ENCODE data around the gene AKTIP. TPM values are rescaled to one million over a fixed set of nuclear protein-coding genes. Genes with fewer than 3 reads are reported as not detected.

The AKTIP gene
- total RNA-seq, 1 experiment from 2014 or later: 26.1 TPM

- ATAC-seq (no peak), DNase-seq (ENCODE audit: low read depth, low spot score) (no peak)
- Histone ChIP-seq H3K4me3 (ENCODE audit: low read depth in 2 of 2, low read length in 2 of 2) (no peak overlapping the region), H3K36me3 (ENCODE audit: control insufficient read depth, insufficient read depth, low read length) (no peaks in the 10 kb centered on the region), H3K4me1 (ENCODE audit: control insufficient read depth, insufficient read depth, low read length) (peaks cover 3% of the 10 kb centered on the region; the same call in 1 of the 2 replicates), H3K27ac (ENCODE audit: low read length) (no peak overlapping the region), H3K9me3 (ENCODE audit: control insufficient read depth, insufficient read depth, low read depth, low read length) (no peaks in the 10 kb centered on the region), H3K27me3 (ENCODE audit: control insufficient read depth, insufficient read depth, low read length) (no peaks in the 10 kb centered on the region)
- in situ Hi-C loops (cut with HindIII; ENCODE audit: low pct_unique_long_range_greater_than_20kb, low sequenced_read_pairs): no loop called here
- CTCF ChIA-PET: no interaction called here
- TF ChIP-seq POLR2AphosphoS5 (IDR thresholded peaks at IDR 0.05; ENCODE audit: low read depth, low read length): no peak
- TF ChIP-seq REST (IDR thresholded peaks at IDR 0.05; ENCODE audit: insufficient read depth in 1 of 2, low read depth in 2 of 2, low read length in 1 of 2): no peak
- TF ChIP-seq CTCF (IDR thresholded peaks at IDR 0.05): no peak
- TF ChIP-seq TCF7L2 (IDR thresholded peaks at IDR 0.05; ENCODE audit: low read depth, low read length): no peak
- no peak for TF ChIP-seq SIN3A (IDR thresholded peaks at IDR 0.05; ENCODE audit: borderline replicate concordance, insufficient read depth, low read depth, low read length)
- intact Hi-C loops (cut with micrococcal nuclease; ENCODE audit: unreplicated experiment): no loop called here
- POLR2A ChIA-PET: no interaction called here
- no TSS peak for BruUV-seq (replicated peaks)
Measured at GRCh38 chr16:53511403-53512280, 8.6 kb upstream of the AKTIP start.

- no TSS peak for BruUV-seq (replicated peaks)
- in situ Hi-C loops (cut with HindIII; ENCODE audit: low pct_unique_long_range_greater_than_20kb, low sequenced_read_pairs): no loop called here
Measured at GRCh38 chr16:53511084-53511402, 8.0 kb upstream of the AKTIP start.

More at GRCh38 chr16:53511084-53511402, 8.0 kb upstream of the AKTIP start:
- no peak overlapping the region for H3K4me3 ChIP-seq (ENCODE audit: low read depth in 2 of 2, low read length in 2 of 2)
- H3K27me3 ChIP-seq (ENCODE audit: control insufficient read depth, insufficient read depth, low read length): no peaks in the 10 kb centered on the region
- peaks cover 3% of the 10 kb centered on the region; the same call in 1 of the 2 replicates for H3K4me1 ChIP-seq (ENCODE audit: control insufficient read depth, insufficient read depth, low read length)
- TF ChIP-seq REST (IDR thresholded peaks at IDR 0.05; ENCODE audit: insufficient read depth in 1 of 2, low read depth in 2 of 2, low read length in 1 of 2): no peak
- TF ChIP-seq CTCF (IDR thresholded peaks at IDR 0.05): no peak
- TF ChIP-seq TCF7L2 (IDR thresholded peaks at IDR 0.05; ENCODE audit: low read depth, low read length): no peak
- no peak for TF ChIP-seq POLR2AphosphoS5 (IDR thresholded peaks at IDR 0.05; ENCODE audit: low read depth, low read length)
- no peak for TF ChIP-seq SIN3A (IDR thresholded peaks at IDR 0.05; ENCODE audit: borderline replicate concordance, insufficient read depth, low read depth, low read length)
- no peaks in the 10 kb centered on the region for H3K9me3 ChIP-seq (ENCODE audit: control insufficient read depth, insufficient read depth, low read depth, low read length)
- no peak overlapping the region for H3K27ac ChIP-seq (ENCODE audit: low read length)
- ChIA-PET CTCF (no interaction called here), POLR2A (no interaction called here)
- no peaks in the 10 kb centered on the region for H3K36me3 ChIP-seq (ENCODE audit: control insufficient read depth, insufficient read depth, low read length)
- DNase-seq (ENCODE audit: low read depth, low spot score): no peak
- no peak for ATAC-seq
- intact Hi-C loops (cut with micrococcal nuclease; ENCODE audit: unreplicated experiment): no loop called here

All from Panc1 (cell line).